Astrocyte (in vitro differentiated cells and primary cell): ENCODE results near the gene XRCC5.
A peak's percentile ranks its signal among the peaks of the same experiment; 100 is the strongest.

Experiments
- CTCF ChIP-seq: IDR thresholded peaks from 2 replicates; pipeline ENCODE4 v1.5.1; 2011; ENCODE audit warnings: low read depth, mild to moderate bottlenecking, inconsistent platforms, low read length, moderate library complexity; ENCODE audit not compliant: insufficient read depth
- EZH2 ChIP-seq: IDR thresholded peaks from 2 replicates; pipeline ENCODE4 v1.6.1; 2012; ENCODE audit warnings: mild to moderate bottlenecking, low read length, inconsistent platforms; ENCODE audit not compliant: insufficient read depth

DNA sequence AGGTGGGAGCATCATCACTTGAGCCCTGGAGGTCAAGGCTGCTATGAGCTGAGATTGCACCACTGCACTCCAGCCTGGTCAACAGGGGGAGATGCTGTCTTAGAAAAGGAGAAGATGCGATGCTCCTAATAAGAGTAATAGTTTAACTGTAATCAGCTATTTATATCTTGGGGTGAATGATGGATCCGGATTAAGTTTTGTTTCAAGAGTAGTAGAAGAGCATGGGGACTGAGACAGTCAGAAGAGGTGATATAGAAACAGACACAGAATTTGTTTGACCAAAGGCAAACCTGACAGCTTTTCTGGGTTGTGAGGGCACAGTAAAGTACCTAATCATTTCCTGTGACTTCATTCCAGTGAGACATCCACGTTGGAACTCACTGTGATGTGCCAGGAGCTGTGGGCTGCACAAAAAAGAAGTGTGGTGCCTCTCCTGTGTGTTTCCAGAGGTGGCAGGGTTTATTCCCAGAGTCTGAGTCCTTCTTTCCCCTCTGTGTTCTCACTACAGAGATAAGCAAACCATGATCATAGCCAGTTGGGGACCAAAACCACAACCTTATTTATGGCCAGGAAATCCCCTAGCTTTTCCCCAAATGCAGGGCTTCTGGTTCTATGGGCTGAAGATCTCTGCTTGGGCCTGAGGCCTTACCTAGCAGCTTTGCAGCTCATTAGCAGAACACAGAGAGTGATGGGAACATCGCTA lies 113.7 kb downstream of the XRCC5 start:
- TF ChIP-seq CTCF (peak; percentile 29), EZH2 (no peak)
